Keratinocyte (primary cell): ENCODE measurements around the gene NFYC. TPM values are rescaled to one million over a fixed set of nuclear protein-coding genes. Genes with fewer than 3 reads are reported as not detected.

Experiments used
- DNase-seq: peaks from one replicate; pipeline ENCODE4 v3.0.0-alpha.2; 2011; ENCODE audit warnings: low read depth, missing footprints, low spot score
- FAIRE-seq: peaks from 2 replicates; lab custom pipeline; 2011; peaks lifted over from hg19 to GRCh38; lab: Jason Lieb, UNC
- H2AFZ ChIP-seq: 2 replicates; pipeline ENCODE4 v1.6.0; 2012; ENCODE audit warnings: low read length, control low read depth, inconsistent platforms; ENCODE audit not compliant: control insufficient read depth
- H3K27ac ChIP-seq: 2 replicates; pipeline ENCODE4 v1.5.1; 2011; ENCODE audit warnings: low read length; ENCODE audit not compliant: control insufficient read depth, insufficient read depth
- H3K27me3 ChIP-seq: 3 replicates; pipeline ENCODE4 v1.6.0; 2011; ENCODE audit warnings: low read length; ENCODE audit not compliant: control insufficient read depth, insufficient read depth; ENCODE audit errors: extremely low read depth
- H3K36me3 ChIP-seq, 2 experiments: 2 replicates in 1 of 2; 3 replicates in 1 of 2; pipeline ENCODE4 v1.5.1; 2011; ENCODE audit warnings: low read length in 2 of 2, mild to moderate bottlenecking in 1 of 2; ENCODE audit not compliant: control insufficient read depth in 2 of 2, insufficient read depth in 2 of 2; ENCODE audit errors: extremely low read depth in 1 of 2
- H3K4me1 ChIP-seq: 3 replicates; pipeline ENCODE4 v1.5.1; 2011; ENCODE audit warnings: low read length; ENCODE audit not compliant: control insufficient read depth, insufficient read depth; ENCODE audit errors: extremely low read depth
- H3K4me2 ChIP-seq: 3 replicates; pipeline ENCODE4 v1.6.0; 2011; ENCODE audit warnings: low read depth, low read length; ENCODE audit not compliant: control insufficient read depth, insufficient read depth; ENCODE audit errors: extremely low read depth
- H3K4me3 ChIP-seq, 3 experiments: fragments of 200-600 bp in 1 of 3; sonication (generic) in 1 of 3; 2 replicates in 2 of 3; 3 replicates in 1 of 3; pipeline ENCODE4 v1.5.1; 2011 to 2016; ENCODE audit warnings: low read length in 3 of 3, mild to moderate bottlenecking in 3 of 3, control low read depth in 2 of 3, inconsistent platforms in 1 of 3, low read depth in 1 of 3, mixed read lengths in 1 of 3, mixed run types in 1 of 3, moderate library complexity in 1 of 3; ENCODE audit not compliant: control insufficient read depth in 2 of 3, insufficient read depth in 2 of 3; ENCODE audit errors: extremely low read depth in 1 of 3
- H3K79me2 ChIP-seq: 2 replicates; pipeline ENCODE4 v1.6.0; 2012; ENCODE audit warnings: low read length; ENCODE audit not compliant: control insufficient read depth, insufficient read depth
- H3K9ac ChIP-seq: 3 replicates; pipeline ENCODE4 v1.6.0; 2011; ENCODE audit warnings: low read length; ENCODE audit not compliant: control insufficient read depth, insufficient read depth; ENCODE audit errors: extremely low read depth
- H3K9me1 ChIP-seq: 3 replicates; pipeline ENCODE4 v1.6.0; 2011; ENCODE audit warnings: low read length; ENCODE audit not compliant: control insufficient read depth, insufficient read depth; ENCODE audit errors: extremely low read depth
- H3K9me3 ChIP-seq: 2 replicates; pipeline ENCODE4 v1.5.1; 2012; ENCODE audit warnings: low read depth, low read length; ENCODE audit not compliant: control insufficient read depth
- H4K20me1 ChIP-seq: 3 replicates; pipeline ENCODE4 v1.6.0; 2011; ENCODE audit warnings: low read length; ENCODE audit not compliant: control insufficient read depth, insufficient read depth; ENCODE audit errors: extremely low read depth
- CTCF ChIP-seq, 3 experiments: IDR thresholded peaks in 1 of 3; conservative IDR thresholded peaks in 1 of 3; optimal IDR thresholded peaks in 1 of 3; 2 replicates in 2 of 3; 3 replicates in 1 of 3; pipeline versions ENCODE3 to v1.5.1; 2011; ENCODE audit warnings: low read length in 3 of 3, mild to moderate bottlenecking in 3 of 3, moderate library complexity in 2 of 3, control low read depth in 1 of 3, inconsistent platforms in 1 of 3; ENCODE audit not compliant: insufficient read depth in 2 of 3; ENCODE audit errors: extremely low read depth in 1 of 3
- EZH2 ChIP-seq: IDR thresholded peaks from one replicate; pipeline ENCODE4 v1.6.1; 2012; ENCODE audit warnings: inconsistent platforms, mild to moderate bottlenecking, low read length, moderate library complexity
- dilution Hi-C: fragments of 300-500 bp; cut with MboI; formaldehyde crosslinking; loops from one replicate; pipeline ENCODE4 v1.7.0; 2020; ENCODE audit warnings: low sequenced_read_pairs; ENCODE audit not compliant: extremely low pct_ligation_motif_present
- polyA plus RNA-seq, 5 experiments: library from polyadenylated mRNA; depleted of rRNA in 3 of 5; stranded (reverse) in 3 of 5; stranded (forward) in 1 of 5; unstranded in 1 of 5; fragments of >200 nt; gene quantifications; 1 replicate in 1 of 5; 2 replicates in 3 of 5; 3 replicates in 1 of 5; pipeline versions ENCODE4 v1.2.1 to v1.2.3, GENCODE V29; 2011 to 2012; ENCODE audit warnings: missing spikeins in 2 of 5, low read depth in 1 of 5, low replicate concordance in 1 of 5

The NFYC gene
- polyA plus RNA-seq, 1 donor (not counting 4 experiments of a cell fraction or from before 2014, with no cell fraction given): 32.4 TPM

GRCh38 chr1:40736085-40736531 is 44.6 kb downstream of the NFYC start:
- H3K27me3 ChIP-seq: no peaks in the 10 kb centered on the region
- no peak overlapping the region for H3K4me3 ChIP-seq
- peaks cover 22% of the 10 kb centered on the region for H3K4me1 ChIP-seq
- TF ChIP-seq EZH2: no peak
- no peak for TF ChIP-seq CTCF (optimal IDR thresholded peaks at IDR 0.05 in 1 of 3, IDR thresholded peaks at IDR 0.05 in 1 of 3, conservative IDR thresholded peaks at IDR 0.05 in 1 of 3; ENCODE audit: extremely low read depth in 1 of 3, insufficient read depth in 2 of 3, low read length in 3 of 3)
- H3K9me3 ChIP-seq: no peaks in the 10 kb centered on the region
- peak; percentile 90 for FAIRE-seq
- H3K9me1 ChIP-seq: no peaks in the 10 kb centered on the region
- no peak overlapping the region for H3K9ac ChIP-seq
- no peak for DNase-seq
- H3K79me2 ChIP-seq: peaks cover 30% of the 10 kb centered on the region
- H4K20me1 ChIP-seq: no peaks in the 10 kb centered on the region
- no peak overlapping the region for H2AFZ ChIP-seq
- H3K27ac ChIP-seq: peak overlapping the region; percentile 41
- peak overlapping the region; percentile 11 for H3K4me2 ChIP-seq
- H3K36me3 ChIP-seq: peaks cover 8 to 11% of the 10 kb centered on the region in 2 experiments
- dilution Hi-C loops: no loop called here

- Histone ChIP-seq H3K27ac (no peak overlapping the region), H3K9me1 (no peaks in the 10 kb centered on the region), H3K9ac (no peak overlapping the region), H3K36me3 (peaks cover 12 to 14% of the 10 kb centered on the region in 2 experiments), H4K20me1 (no peaks in the 10 kb centered on the region), H3K9me3 (no peaks in the 10 kb centered on the region), H3K4me2 (no peak overlapping the region), H3K4me1 (peaks cover 12% of the 10 kb centered on the region), H3K79me2 (peaks cover 17% of the 10 kb centered on the region), H3K4me3 (no peak overlapping the region), H2AFZ (no peak overlapping the region), H3K27me3 (no peaks in the 10 kb centered on the region)
- FAIRE-seq (no peak), DNase-seq (no peak)
- dilution Hi-C loops: no loop called here
- TF ChIP-seq EZH2 (no peak), CTCF (optimal IDR thresholded peaks at IDR 0.05 in 1 of 3, IDR thresholded peaks at IDR 0.05 in 1 of 3, conservative IDR thresholded peaks at IDR 0.05 in 1 of 3; ENCODE audit: extremely low read depth in 1 of 3, insufficient read depth in 2 of 3, low read length in 3 of 3) (no peak)
Measured at GRCh38 chr1:40738831-40739230, 47.3 kb downstream of the NFYC start.
